HEK293T (cell line): ENCODE measurements around the gene STOX1.

Experiments used
- ARNT ChIP-seq: fragments of 450-650 bp; IDR thresholded peaks from 2 replicates; pipeline ENCODE4 v1.6.1; 2017; ENCODE audit warnings: mild to moderate bottlenecking
- BHLHE40 ChIP-seq: fragments of 450-650 bp; IDR thresholded peaks from 2 replicates; pipeline ENCODE4 v1.6.1; 2016; ENCODE audit warnings: mild to moderate bottlenecking, moderate library complexity, borderline replicate concordance
- CTBP1 ChIP-seq: fragments of 450-650 bp; IDR thresholded peaks from 2 replicates; pipeline ENCODE4 v1.6.1; 2016; ENCODE audit warnings: borderline replicate concordance
- ELF4 ChIP-seq: fragments of 450-650 bp; IDR thresholded peaks from 2 replicates; pipeline ENCODE4 v1.6.1; 2017; ENCODE audit warnings: antibody characterized with exemption
- FOXA1 ChIP-seq: fragments of 450-650 bp; IDR thresholded peaks from 2 replicates; pipeline ENCODE4 v1.6.1; 2016; ENCODE audit warnings: mild to moderate bottlenecking
- FOXK2 ChIP-seq: fragments of 450-650 bp; IDR thresholded peaks from 2 replicates; pipeline ENCODE4 v1.6.1; 2016; ENCODE audit warnings: mild to moderate bottlenecking
- FOXM1 ChIP-seq: fragments of 450-650 bp; IDR thresholded peaks from 2 replicates; pipeline ENCODE4 v1.6.1; 2017; ENCODE audit warnings: mild to moderate bottlenecking, borderline replicate concordance
- NFRKB ChIP-seq: fragments of 450-650 bp; IDR thresholded peaks from 2 replicates; pipeline ENCODE4 v1.6.1; 2016; ENCODE audit warnings: mild to moderate bottlenecking, moderate library complexity
- PKNOX1 ChIP-seq: fragments of 450-650 bp; IDR thresholded peaks from 2 replicates; pipeline ENCODE4 v1.6.1; 2016
- SP1 ChIP-seq: fragments of 450-650 bp; IDR thresholded peaks from 2 replicates; pipeline ENCODE4 v1.6.1; 2017
- SUZ12 ChIP-seq: fragments of 450-650 bp; IDR thresholded peaks from 2 replicates; pipeline ENCODE4 v1.6.1; 2016; ENCODE audit warnings: mild to moderate bottlenecking
- TARDBP ChIP-seq: fragments of 450-650 bp; IDR thresholded peaks from 2 replicates; pipeline ENCODE4 v1.6.1; 2016
- ZNF384 ChIP-seq: fragments of 450-650 bp; IDR thresholded peaks from 2 replicates; pipeline ENCODE4 v1.6.1; 2016

DNA sequence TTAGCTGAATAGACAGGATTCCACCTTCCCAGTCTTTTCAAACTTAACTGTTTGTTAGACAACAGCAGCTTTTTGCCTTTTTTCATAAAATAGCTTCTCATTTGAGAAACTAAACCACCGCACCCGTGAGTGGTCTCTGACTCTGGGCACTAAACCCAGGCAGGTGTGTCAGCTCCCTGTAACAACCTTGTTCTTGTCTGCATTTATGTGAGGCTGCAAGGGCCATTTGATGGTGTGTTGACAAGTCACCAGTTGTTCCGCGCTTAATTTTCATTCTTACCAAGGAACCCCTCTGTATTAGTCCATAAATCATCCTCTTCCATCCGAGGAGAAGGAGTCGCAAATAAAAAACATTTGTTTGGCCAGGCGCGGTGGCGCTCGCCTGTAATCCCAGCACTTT lies 1.5 kb downstream of the STOX1 start:
- TF ChIP-seq FOXM1 (no peak), SP1 (no peak), ARNT (no peak), FOXA1 (no peak), TARDBP (no peak), SUZ12 (no peak), BHLHE40 (no peak), CTBP1 (no peak), PKNOX1 (no peak; the same call in 1 of the 2 replicates), ZNF384 (no peak), NFRKB (no peak), ELF4 (no peak), FOXK2 (no peak)
